Measurements from ENCODE around the gene ZBTB38.

DNA sequence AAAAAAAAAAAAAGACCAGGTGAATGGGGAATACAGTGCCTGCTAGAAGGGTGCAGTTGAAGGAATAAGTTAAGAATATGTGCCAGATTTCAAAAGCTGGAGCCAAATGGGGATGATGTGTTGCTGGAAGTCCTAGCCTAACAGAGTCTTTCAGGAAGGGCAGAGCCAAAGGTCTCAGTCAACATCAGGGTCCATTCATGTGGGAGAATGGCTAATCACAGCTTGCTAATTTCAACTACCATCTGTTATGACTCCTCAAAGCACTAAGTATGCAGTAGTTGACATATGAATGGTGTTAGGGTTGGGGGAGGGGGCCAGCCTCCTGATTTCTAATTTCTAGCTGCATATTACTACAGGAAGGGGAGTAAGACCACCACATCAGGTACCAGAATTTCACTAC lies 4.4 kb downstream of the ZBTB38 start:
- TF ChIP-seq, protein P1, sequence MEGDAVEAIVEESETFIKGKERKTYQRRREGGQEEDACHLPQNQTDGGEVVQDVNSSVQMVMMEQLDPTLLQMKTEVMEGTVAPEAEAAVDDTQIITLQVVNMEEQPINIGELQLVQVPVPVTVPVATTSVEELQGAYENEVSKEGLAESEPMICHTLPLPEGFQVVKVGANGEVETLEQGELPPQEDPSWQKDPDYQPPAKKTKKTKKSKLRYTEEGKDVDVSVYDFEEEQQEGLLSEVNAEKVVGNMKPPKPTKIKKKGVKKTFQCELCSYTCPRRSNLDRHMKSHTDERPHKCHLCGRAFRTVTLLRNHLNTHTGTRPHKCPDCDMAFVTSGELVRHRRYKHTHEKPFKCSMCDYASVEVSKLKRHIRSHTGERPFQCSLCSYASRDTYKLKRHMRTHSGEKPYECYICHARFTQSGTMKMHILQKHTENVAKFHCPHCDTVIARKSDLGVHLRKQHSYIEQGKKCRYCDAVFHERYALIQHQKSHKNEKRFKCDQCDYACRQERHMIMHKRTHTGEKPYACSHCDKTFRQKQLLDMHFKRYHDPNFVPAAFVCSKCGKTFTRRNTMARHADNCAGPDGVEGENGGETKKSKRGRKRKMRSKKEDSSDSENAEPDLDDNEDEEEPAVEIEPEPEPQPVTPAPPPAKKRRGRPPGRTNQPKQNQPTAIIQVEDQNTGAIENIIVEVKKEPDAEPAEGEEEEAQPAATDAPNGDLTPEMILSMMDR (IDR thresholded peaks at IDR 0.05; ENCODE audit: insufficient read depth, low read length): no peak
- TF ChIP-seq POLR2AphosphoS5 (IDR thresholded peaks at IDR 0.05; ENCODE audit: low read depth): no peak
- no peak for TF ChIP-seq SPI1 (IDR thresholded peaks at IDR 0.05; ENCODE audit: borderline replicate concordance, low read depth)
- TF ChIP-seq GABPA (IDR thresholded peaks at IDR 0.05; ENCODE audit: low read depth): no peak
